SK-N-SH (cell line): ENCODE measurements around the gene ITGAE. TPM values are rescaled to one million over a fixed set of nuclear protein-coding genes. Genes with fewer than 3 reads are reported as not detected.

Experiments used
- CTCF ChIA-PET: fragments of 300-600, 350-600 bp; formaldehyde crosslinking; extraction: SDS; loops from one replicate; lab custom pipeline; 2021; lab: Yijun Ruan, JAX
- POLR2A ChIA-PET: fragments of 350-600 bp; sonication (Branson Sonifier 250); formaldehyde crosslinking; extraction: SDS; loops from one replicate; lab custom pipeline; 2020; ENCODE audit warnings: antibody characterized with exemption, inconsistent platforms; lab: Yijun Ruan, JAX
- DNase-seq: peaks from one replicate; pipeline ENCODE4 v3.0.0; 2012
- H2AFZ ChIP-seq: fragments of 200-600 bp; sonication (generic); 2 replicates; pipeline ENCODE4 v1.8.1; 2016; ENCODE audit warnings: antibody characterized with exemption, mild to moderate bottlenecking, low read depth
- H3F3A ChIP-seq: fragments of 200-600 bp; sonication (generic); replicated peaks from 2 replicates; pipeline ENCODE3; 2016; ENCODE audit warnings: antibody characterized with exemption, mild to moderate bottlenecking; ENCODE audit not compliant: insufficient read depth
- H3K27ac ChIP-seq, 2 experiments: fragments of 200-500 bp in 1 of 2; fragments of 200-600 bp in 1 of 2; sonication (Bioruptor generic) in 1 of 2; sonication (generic), shearing (Covaris generic) in 1 of 2; 2 replicates each; pipeline versions ENCODE4 v1.5.1 to v1.6.1; 2014 to 2016; ENCODE audit warnings: low read depth in 2 of 2, inconsistent platforms in 1 of 2, low read length in 1 of 2, mild to moderate bottlenecking in 1 of 2, mixed read lengths in 1 of 2
- H3K27me3 ChIP-seq: fragments of 200-600 bp; sonication (generic), shearing (Covaris generic); 2 replicates; pipeline ENCODE4 v1.6.1; 2016; ENCODE audit warnings: mixed run types; ENCODE audit not compliant: insufficient read depth
- H3K36me3 ChIP-seq, 2 experiments: fragments of 200-500 bp in 1 of 2; fragments of 200-600 bp in 1 of 2; sonication (Bioruptor generic) in 1 of 2; sonication (generic) in 1 of 2; replicated peaks in 1 of 2; 2 replicates each; pipeline versions ENCODE3 to v1.5.1; 2014 to 2016; ENCODE audit warnings: low read length in 1 of 2, mild to moderate bottlenecking in 1 of 2; ENCODE audit not compliant: insufficient read depth in 2 of 2, control insufficient read depth in 1 of 2
- H3K4me1 ChIP-seq, 2 experiments: fragments of 200-500 bp in 1 of 2; fragments of 200-600 bp in 1 of 2; sonication (Bioruptor generic) in 1 of 2; sonication (generic), shearing (Covaris generic) in 1 of 2; 2 replicates each; pipeline versions ENCODE4 v1.5.1 to v1.6.1; 2014 to 2016; ENCODE audit warnings: low read depth in 1 of 2, low read length in 1 of 2, mixed run types in 1 of 2; ENCODE audit not compliant: insufficient read depth in 2 of 2, control insufficient read depth in 1 of 2
- H3K4me2 ChIP-seq: fragments of 200-600 bp; sonication (generic), shearing (Covaris generic); 2 replicates; pipeline ENCODE4 v1.6.1; 2017; ENCODE audit warnings: mixed run types
- H3K4me3 ChIP-seq, 2 experiments: fragments of 200-500 bp in 1 of 2; fragments of 200-600 bp in 1 of 2; sonication (Bioruptor generic) in 1 of 2; sonication (generic), shearing (Covaris generic) in 1 of 2; 2 replicates each; pipeline versions ENCODE4 v1.5.1 to v1.8.1; 2014 to 2016; ENCODE audit warnings: low read depth in 2 of 2, inconsistent platforms in 1 of 2, low read length in 1 of 2, mild to moderate bottlenecking in 1 of 2, mixed read lengths in 1 of 2, moderate library complexity in 1 of 2
- H3K79me2 ChIP-seq: fragments of 200-600 bp; sonication (generic); 2 replicates; pipeline ENCODE4 v1.8.1; 2017; ENCODE audit warnings: mild to moderate bottlenecking; ENCODE audit not compliant: insufficient read depth
- H3K9ac ChIP-seq: fragments of 200-600 bp; sonication (generic); 2 replicates; pipeline ENCODE4 v1.6.1; 2017; ENCODE audit warnings: mixed run types
- H3K9me2 ChIP-seq: fragments of 200-600 bp; sonication (generic); 2 replicates; pipeline ENCODE4 v1.6.1; 2017; ENCODE audit warnings: mixed run types
- H3K9me3 ChIP-seq: fragments of 200-600 bp; sonication (generic); 2 replicates; pipeline ENCODE4 v1.6.1; 2017; ENCODE audit warnings: mixed run types, mild to moderate bottlenecking, moderate library complexity
- H4K20me1 ChIP-seq: fragments of 200-600 bp; sonication (generic); 2 replicates; pipeline ENCODE4 v1.6.1; 2017; ENCODE audit warnings: mild to moderate bottlenecking, mixed run types; ENCODE audit not compliant: insufficient read depth
- CTCF ChIP-seq: fragments of 200-600 bp; sonication (generic); IDR thresholded peaks from 2 replicates; pipeline ENCODE4 v1.6.1; 2017; ENCODE audit warnings: antibody characterized with exemption, mild to moderate bottlenecking, moderate library complexity
- ELF1 ChIP-seq: IDR thresholded peaks from 2 replicates; pipeline ENCODE4 v1.4.0; 2012
- FOSL2 ChIP-seq: IDR thresholded peaks from 2 replicates; pipeline ENCODE4 v1.4.0; 2012; ENCODE audit warnings: low read depth, mild to moderate bottlenecking, moderate library complexity, borderline replicate concordance
- IRF3 ChIP-seq: fragments of 150-350 bp; IDR thresholded peaks from 2 replicates; pipeline ENCODE4 v1.6.1; 2016; ENCODE audit warnings: mild to moderate bottlenecking, low read depth, low read length
- MAX ChIP-seq: IDR thresholded peaks from 2 replicates; pipeline ENCODE4 v1.4.0; 2012; ENCODE audit warnings: low read depth
- MXI1 ChIP-seq: IDR thresholded peaks from 2 replicates; pipeline ENCODE4 v1.6.1; 2012; ENCODE audit warnings: mild to moderate bottlenecking, low read depth, low read length, improper control_type of control experiment
- PBX3 ChIP-seq: IDR thresholded peaks from 2 replicates; pipeline ENCODE4; 2012
- RCOR1 ChIP-seq: fragments of 150-350 bp; IDR thresholded peaks from 2 replicates; pipeline ENCODE4 v1.6.1; 2017; ENCODE audit warnings: antibody characterized with exemption, low read length
- RFX5 ChIP-seq: IDR thresholded peaks from 2 replicates; pipeline ENCODE4 v1.6.1; 2012; ENCODE audit warnings: mild to moderate bottlenecking, improper control_type of control experiment, low read length
- SIN3A ChIP-seq: IDR thresholded peaks from 2 replicates; pipeline ENCODE4 v1.6.1; 2012; ENCODE audit warnings: low read depth, mild to moderate bottlenecking, low read length, moderate library complexity, borderline replicate concordance
- SMC3 ChIP-seq: IDR thresholded peaks from 2 replicates; pipeline ENCODE4 v1.6.1; 2012; ENCODE audit warnings: low read depth, low read length, improper control_type of control experiment
- USF2 ChIP-seq: fragments of 150-350 bp; IDR thresholded peaks from 2 replicates; pipeline ENCODE4 v1.6.1; 2017; ENCODE audit warnings: antibody characterized with exemption, low read length, low read depth, borderline replicate concordance
- whole genome bisulfite sequencing: methylation state at CpG from one replicate; pipeline ENCODE4 v1.1.6; 2017; ENCODE audit warnings: low lambda C conversion rate; 5-methylcytosine and 5-hydroxymethylcytosine counted together
- polyA plus RNA-seq, 3 experiments: library from polyadenylated mRNA; depleted of rRNA; stranded (reverse); fragments of >200 nt; gene quantifications; 2 replicates each; pipeline ENCODE4 v1.2.3, GENCODE V29; 2012

ITGAE gene
- polyA plus RNA-seq, 1 of the 3 experiments (the other 2 are of a cell fraction): 56.7 TPM

DNA sequence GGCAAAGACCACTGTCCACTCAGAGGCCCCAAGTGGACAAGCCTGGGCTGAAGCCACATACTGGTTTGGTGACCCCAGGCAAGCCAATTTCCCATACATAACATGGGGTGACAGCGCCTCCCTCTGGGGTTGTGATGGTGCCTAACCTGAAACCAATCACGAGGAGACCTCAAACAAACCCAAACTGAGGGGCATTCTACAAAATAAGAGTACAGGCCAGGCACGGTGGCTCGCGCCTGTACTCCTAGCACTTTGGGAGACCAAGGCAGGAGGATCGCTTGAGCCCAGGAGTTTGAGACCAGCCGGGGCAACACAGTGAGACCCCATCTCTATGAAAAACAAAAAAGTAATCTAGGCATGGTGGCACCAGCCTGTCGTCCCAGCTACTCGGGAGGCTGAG lies 108.6 kb downstream of the ITGAE start:
- POLR2A ChIA-PET: no interaction called here

DNA sequence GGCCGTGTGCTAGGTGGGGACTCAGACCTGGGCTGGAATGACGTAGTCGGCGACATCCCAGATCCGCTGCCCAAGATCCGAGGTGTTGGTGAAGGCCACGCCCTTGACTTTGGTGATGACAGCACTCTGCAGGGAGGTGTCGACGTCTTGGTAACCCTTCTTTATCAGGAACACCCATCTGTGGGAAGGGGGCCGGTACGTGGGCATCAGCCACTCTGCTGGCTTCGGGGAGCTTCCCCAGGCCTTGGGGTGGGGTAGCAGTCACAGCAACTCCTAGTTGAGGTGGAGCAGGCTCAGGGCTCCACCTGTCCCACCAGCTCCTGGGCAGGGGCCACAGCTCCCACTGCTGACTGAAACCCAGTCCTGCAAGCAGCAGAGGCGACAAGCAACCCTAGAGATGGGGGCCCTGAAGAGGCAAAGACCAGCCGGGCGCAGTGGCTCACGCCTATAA lies 109.3 kb downstream of the ITGAE start:
- WGBS: 87% methylated on average over 15 of the region's 16 CpGs
- POLR2A ChIA-PET: no interaction called here
- no peak for DNase-seq
- TF ChIP-seq CTCF (no peak), FOSL2 (no peak), MXI1 (no peak), MAX (no peak), IRF3 (no peak), SIN3A (no peak), RFX5 (no peak), SMC3 (no peak), RCOR1 (no peak), PBX3 (no peak), ELF1 (no peak), USF2 (no peak)

More for the DNA sequence above, 108.6 kb downstream of the ITGAE start:
- TF ChIP-seq RFX5 (no peak), CTCF (peak; percentile 16; the same call in 1 of the 2 replicates)
- Histone ChIP-seq H3K9ac (no peak overlapping the region), H3K9me2 (no peaks in the 10 kb centered on the region), H3K79me2 (no peaks in the 10 kb centered on the region), H3K4me3 (no peak overlapping the region), H3K27ac (no peak overlapping the region), H3K4me1 (peaks cover 0 to 13% of the 10 kb centered on the region in 2 experiments; a peak in 1 of 4 replicates), H3F3A (no peaks in the 10 kb centered on the region), H3K4me2 (no peak overlapping the region), H3K36me3 (no peaks in the 10 kb centered on the region), H3K27me3 (no peaks in the 10 kb centered on the region), H2AFZ (no peak overlapping the region), H4K20me1 (no peaks in the 10 kb centered on the region), H3K9me3 (no peaks in the 10 kb centered on the region)
- 83% methylated on average over 9 of the region's 9 CpGs for WGBS
- DNase-seq: no peak
- CTCF ChIA-PET: interaction anchor here (1.7 to 4.3 kb wide), 2 partner anchors 9 to 45 kb away, joined by 6 to 28 read pairs; no protein-coding TSS in a partner anchor

More for the DNA sequence above, 109.3 kb downstream of the ITGAE start:
- no peak overlapping the region for H2AFZ ChIP-seq
- H3K4me1 ChIP-seq: peaks cover 0 to 13% of the 10 kb centered on the region in 2 experiments; a peak in 1 of 4 replicates
- H3K27ac ChIP-seq: no peak overlapping the region
- H3K27me3 ChIP-seq: no peaks in the 10 kb centered on the region
- H3K9ac ChIP-seq: no peak overlapping the region
- H4K20me1 ChIP-seq: no peaks in the 10 kb centered on the region
- H3K79me2 ChIP-seq: no peaks in the 10 kb centered on the region
- no peak overlapping the region for H3K4me2 ChIP-seq
- no peaks in the 10 kb centered on the region for H3K9me3 ChIP-seq
- H3K36me3 ChIP-seq: no peaks in the 10 kb centered on the region
- no peak overlapping the region for H3K4me3 ChIP-seq
- H3K9me2 ChIP-seq: no peaks in the 10 kb centered on the region
- CTCF ChIA-PET: interaction anchor here (0.8 kb wide), 1 partner anchor 9 kb away, joined by 5 read pairs; no protein-coding TSS in a partner anchor
- no peaks in the 10 kb centered on the region for H3F3A ChIP-seq
